Measurements from ENCODE around the gene CMTM8.
"Not testable (repeated sequence)": the region's sequence is repeated elsewhere in the genome, so short reads cannot be mapped to it uniquely, and the experiment has no call there.

CMTM8 gene

GRCh38 chr3:32217339-32217738 is 21.1 kb upstream of the CMTM8 start:
- no peak for ATAC-seq
- Mint-ChIP-seq H3K36me3 (no peaks in the 10 kb centered on the region), H3K4me1 (no peaks in the 10 kb centered on the region), H3K9me3 (peaks cover 3% of the 10 kb centered on the region), H3K27ac (no peak overlapping the region), H3K4me3 (no peak overlapping the region)
- no peak for DNase-seq (ENCODE audit: low spot score in 2 of 2)

- H3K4me3 Mint-ChIP-seq: no peak overlapping the region
- H3K4me1 Mint-ChIP-seq: no peaks in the 10 kb centered on the region
- DNase-seq (ENCODE audit: low spot score in 2 of 2): no peak
- H3K36me3 Mint-ChIP-seq: no peaks in the 10 kb centered on the region
- ATAC-seq: no peak
- peaks cover 3% of the 10 kb centered on the region for H3K9me3 Mint-ChIP-seq
- H3K27ac Mint-ChIP-seq: no peak overlapping the region
Observed at GRCh38 chr3:32219537-32219936, 18.9 kb upstream of the CMTM8 start.

GRCh38 chr3:32220006-32220405 is 18.5 kb upstream of the CMTM8 start:
- no peaks in the 10 kb centered on the region for H3K36me3 Mint-ChIP-seq
- ATAC-seq (no peak), DNase-seq (ENCODE audit: low spot score in 2 of 2) (no peak)

GRCh38 chr3:32222950-32223349 is 15.5 kb upstream of the CMTM8 start:
- H3K36me3 Mint-ChIP-seq: no peaks in the 10 kb centered on the region
- peaks cover 3% of the 10 kb centered on the region for H3K9me3 Mint-ChIP-seq
- DNase-seq (ENCODE audit: low spot score in 2 of 2) (no peak), ATAC-seq (no peak)
- H3K4me1 Mint-ChIP-seq: no peaks in the 10 kb centered on the region
- no peak overlapping the region for H3K27ac Mint-ChIP-seq
- H3K4me3 Mint-ChIP-seq: no peak overlapping the region

More at GRCh38 chr3:32220006-32220405, 18.5 kb upstream of the CMTM8 start:
- Mint-ChIP-seq H3K4me3 (no peak overlapping the region), H3K4me1 (no peaks in the 10 kb centered on the region), H3K9me3 (peaks cover 3% of the 10 kb centered on the region), H3K27ac (no peak overlapping the region)

- ATAC-seq (no peak), DNase-seq (ENCODE audit: low spot score in 2 of 2) (no peak)
- Mint-ChIP-seq H3K27ac (no peak overlapping the region), H3K4me3 (no peak overlapping the region), H3K9me3 (peaks cover 3% of the 10 kb centered on the region), H3K36me3 (no peaks in the 10 kb centered on the region), H3K4me1 (no peaks in the 10 kb centered on the region)
Observed at GRCh38 chr3:32224016-32224516, 14.4 kb upstream of the CMTM8 start.

- H3K4me1 Mint-ChIP-seq: no peaks in the 10 kb centered on the region
- DNase-seq (ENCODE audit: low spot score in 2 of 2): no peak
- H3K4me3 Mint-ChIP-seq: no peak overlapping the region
- H3K9me3 Mint-ChIP-seq: no peaks in the 10 kb centered on the region
- no peak overlapping the region for H3K27ac Mint-ChIP-seq
- ATAC-seq: peak; percentile 54
- H3K36me3 Mint-ChIP-seq: no peaks in the 10 kb centered on the region
Observed at GRCh38 chr3:32226875-32227500, 11.5 kb upstream of the CMTM8 start.

GRCh38 chr3:32228743-32229142 is 9.7 kb upstream of the CMTM8 start:
- not testable (repeated sequence) for H3K4me1 Mint-ChIP-seq; H3K9me3 Mint-ChIP-seq; H3K4me3 Mint-ChIP-seq; DNase-seq (ENCODE audit: low spot score in 2 of 2); H3K36me3 Mint-ChIP-seq; ATAC-seq; H3K27ac Mint-ChIP-seq

GRCh38 chr3:32229565-32229964 is 8.9 kb upstream of the CMTM8 start:
- DNase-seq (ENCODE audit: low spot score in 2 of 2) (no peak), ATAC-seq (no peak)
- no peak overlapping the region for H3K27ac Mint-ChIP-seq
- no peak overlapping the region for H3K4me3 Mint-ChIP-seq
- H3K36me3 Mint-ChIP-seq: no peaks in the 10 kb centered on the region
- no peaks in the 10 kb centered on the region for H3K9me3 Mint-ChIP-seq
- H3K4me1 Mint-ChIP-seq: no peaks in the 10 kb centered on the region

DNA sequence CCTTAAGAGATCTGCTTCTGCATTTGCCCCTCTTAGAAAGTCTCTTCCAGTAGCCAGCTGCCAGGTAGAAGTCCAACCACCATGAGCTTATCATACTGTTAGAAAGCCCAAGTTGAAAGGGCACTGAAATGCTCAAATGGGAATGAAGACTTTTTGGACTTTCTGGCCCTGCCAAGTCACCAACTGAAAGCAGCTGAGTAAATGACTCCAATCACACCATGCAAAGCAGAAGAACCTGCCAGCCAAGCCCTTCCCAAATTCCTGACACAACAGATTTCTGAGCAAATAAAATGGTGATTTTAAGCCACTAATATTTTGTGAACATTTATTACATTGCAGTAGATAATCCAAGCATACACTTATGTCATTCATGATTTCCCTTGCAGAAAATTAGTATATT is 2.1 kb upstream of the CMTM8 start:
- Mint-ChIP-seq H3K27ac (no peak overlapping the region), H3K36me3 (no peaks in the 10 kb centered on the region), H3K4me1 (peaks cover 18% of the 10 kb centered on the region), H3K9me3 (no peaks in the 10 kb centered on the region), H3K4me3 (no peak overlapping the region)
- no peak for ATAC-seq
- DNase-seq (ENCODE audit: low spot score in 2 of 2): no peak

DNA sequence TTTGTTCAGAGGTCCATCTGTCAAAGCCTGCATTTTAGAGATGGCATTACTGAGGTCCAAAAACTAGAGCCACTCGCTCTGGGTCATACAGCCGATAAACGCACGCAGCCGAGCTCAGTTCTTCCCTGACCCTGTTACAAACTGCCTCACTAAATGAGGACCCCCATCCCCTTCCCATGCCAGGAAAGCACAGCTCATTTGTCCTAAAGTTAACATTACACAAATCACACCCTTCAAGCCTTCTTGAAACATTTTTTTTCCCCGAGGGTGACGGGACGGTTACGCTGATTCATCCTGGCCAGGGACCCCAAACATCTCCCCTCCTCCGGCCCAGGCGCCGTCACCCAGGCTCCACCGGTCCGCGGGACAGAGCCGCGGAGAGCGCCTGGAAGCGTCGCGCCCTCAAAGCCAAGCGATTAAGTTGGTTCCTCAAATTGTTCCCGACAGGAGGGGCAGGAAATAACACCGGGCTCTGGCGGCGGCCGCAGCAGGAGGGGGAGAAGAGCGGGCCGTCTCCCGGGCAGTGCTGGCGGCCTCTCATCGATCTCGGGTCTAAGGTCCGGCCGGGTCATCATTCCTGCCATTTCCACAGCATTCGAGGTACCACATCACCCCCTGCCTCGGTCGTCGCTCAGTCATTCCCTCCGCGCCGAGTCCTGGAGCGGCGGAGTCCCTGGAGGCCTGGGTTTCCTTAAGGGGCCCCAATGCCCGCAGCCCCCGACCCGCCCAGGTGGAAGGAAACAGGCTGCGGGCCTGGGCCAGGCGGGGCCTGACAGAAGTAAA is 619 bp upstream of the CMTM8 start:
- H3K9me3 Mint-ChIP-seq: no peaks in the 10 kb centered on the region
- H3K4me1 Mint-ChIP-seq: peaks cover 18% of the 10 kb centered on the region
- no peak overlapping the region for H3K27ac Mint-ChIP-seq
- ATAC-seq (no peak), DNase-seq (ENCODE audit: low spot score in 2 of 2) (no peak)
- peak overlapping the region; percentile 73 for H3K4me3 Mint-ChIP-seq
- no peaks in the 10 kb centered on the region for H3K36me3 Mint-ChIP-seq

- H3K27ac Mint-ChIP-seq: peak overlapping the region; percentile 17
- peak overlapping the region; percentile 73 for H3K4me3 Mint-ChIP-seq
Observed at GRCh38 chr3:32239307-32240158, 1.1 kb downstream of the CMTM8 start.

DNA sequence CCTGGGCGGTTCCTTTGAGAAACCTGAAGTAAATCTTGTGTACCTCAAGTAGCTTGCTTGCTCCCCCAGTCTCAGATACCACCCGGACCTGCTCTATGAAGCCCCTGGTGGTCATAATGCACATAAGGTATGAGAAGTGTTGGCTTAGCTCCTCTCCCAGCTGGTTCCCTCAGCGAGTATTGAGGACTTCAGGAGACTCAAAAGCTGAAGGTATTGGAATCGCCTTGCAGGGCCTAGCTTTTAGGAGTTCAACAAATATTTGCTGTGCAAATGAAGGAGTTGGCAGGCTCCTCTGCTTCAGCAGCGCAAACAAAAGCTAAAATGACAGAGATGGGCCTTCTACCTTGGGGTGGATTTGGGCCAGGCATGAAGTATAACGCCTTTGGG is 1.7 kb downstream of the CMTM8 start:
- DNase-seq (ENCODE audit: low spot score in 2 of 2): peak in 1 of 2 donors; percentile 59
- no peaks in the 10 kb centered on the region for H3K9me3 Mint-ChIP-seq
- no peaks in the 10 kb centered on the region for H3K36me3 Mint-ChIP-seq
- peak; percentile 64 for ATAC-seq
- peak overlapping the region; percentile 73 for H3K4me3 Mint-ChIP-seq
- peaks cover 26% of the 10 kb centered on the region for H3K4me1 Mint-ChIP-seq
- no peak overlapping the region for H3K27ac Mint-ChIP-seq

More at GRCh38 chr3:32239307-32240158, 1.1 kb downstream of the CMTM8 start:
- H3K9me3 Mint-ChIP-seq: no peaks in the 10 kb centered on the region
- ATAC-seq: peak; percentile 3
- peaks cover 20% of the 10 kb centered on the region for H3K4me1 Mint-ChIP-seq
- DNase-seq (ENCODE audit: low spot score in 2 of 2): no peak
- no peaks in the 10 kb centered on the region for H3K36me3 Mint-ChIP-seq

DNA sequence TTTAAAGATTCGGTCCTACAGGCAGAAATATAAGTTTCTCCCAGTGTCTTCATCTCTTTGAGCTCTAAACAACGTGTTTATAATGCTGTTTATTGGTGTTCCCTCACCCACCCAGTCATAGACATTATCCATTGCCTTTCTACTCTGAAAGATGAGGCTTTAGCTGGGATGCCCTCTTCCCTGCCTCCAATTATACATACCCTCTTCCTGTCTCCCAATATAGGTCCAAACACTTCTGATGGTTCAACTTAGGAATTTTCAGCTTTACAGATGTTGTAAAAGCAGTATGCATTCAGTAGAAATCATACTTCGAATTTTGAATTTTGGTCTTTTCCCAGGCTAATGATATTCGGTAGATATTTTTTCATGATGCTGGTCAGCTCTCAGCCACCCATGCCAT is 2.6 kb downstream of the CMTM8 start:
- Mint-ChIP-seq H3K9me3 (no peaks in the 10 kb centered on the region), H3K36me3 (no peaks in the 10 kb centered on the region), H3K4me3 (no peak overlapping the region), H3K4me1 (peaks cover 33% of the 10 kb centered on the region), H3K27ac (no peak overlapping the region)
- ATAC-seq (no peak), DNase-seq (ENCODE audit: low spot score in 2 of 2) (no peak)

DNA sequence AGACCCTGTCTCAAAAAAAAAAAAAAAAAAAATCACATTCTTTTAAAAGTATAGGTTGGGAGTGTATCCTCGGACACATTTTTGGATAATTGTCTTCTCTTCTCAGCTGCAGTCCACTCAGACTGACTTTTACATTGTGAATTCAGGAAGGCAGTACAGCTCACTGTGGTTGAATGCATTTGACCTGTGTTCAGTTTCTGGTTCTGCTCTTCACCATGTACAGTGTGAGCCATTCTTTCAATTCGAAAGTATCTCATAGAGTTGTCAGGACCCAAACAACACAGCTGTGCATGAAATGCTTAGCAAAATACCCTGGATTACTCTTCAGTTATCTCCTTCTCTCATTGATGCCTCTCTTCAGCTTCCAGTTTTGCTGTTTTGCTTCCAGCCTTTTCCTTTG is 5.0 kb downstream of the CMTM8 start:
- Mint-ChIP-seq H3K27ac (no peak overlapping the region), H3K4me3 (no peak overlapping the region), H3K36me3 (no peaks in the 10 kb centered on the region), H3K9me3 (no peaks in the 10 kb centered on the region), H3K4me1 (peaks cover 33% of the 10 kb centered on the region)
- no peak for DNase-seq (ENCODE audit: low spot score in 2 of 2)
- no peak for ATAC-seq

- no peaks in the 10 kb centered on the region for H3K36me3 Mint-ChIP-seq
- ATAC-seq: peak; percentile 57
- peaks cover 23% of the 10 kb centered on the region for H3K4me1 Mint-ChIP-seq
- no peak for DNase-seq (ENCODE audit: low spot score in 2 of 2)
- no peak overlapping the region for H3K27ac Mint-ChIP-seq
- no peak overlapping the region for H3K4me3 Mint-ChIP-seq
- H3K9me3 Mint-ChIP-seq: no peaks in the 10 kb centered on the region
Observed at GRCh38 chr3:32245200-32245599, 6.7 kb downstream of the CMTM8 start.
